ENCODE measurements around the gene CFAP46. TPM values are rescaled to one million over a fixed set of nuclear protein-coding genes. Genes with fewer than 3 reads are reported as not detected.

The CFAP46 gene
- total RNA-seq, 1 experiment from 2014 or later = 3.3 TPM

GRCh38 chr10:132948351-132948750, 6.0 kb upstream of the CFAP46 start:
- ChIA-PET POLR2A (no interaction called here), CTCF (no interaction called here)
- H3K27me3 Mint-ChIP-seq (ENCODE audit: low read depth) = no peaks in the 10 kb centered on the region
- DNase-seq (ENCODE audit: low spot score) (no peak), ATAC-seq (no peak)
- no peaks in the 10 kb centered on the region for H3K36me3 Mint-ChIP-seq
- TF ChIP-seq ZNF263 (CRISPR knock-in tag; IDR thresholded peaks at IDR 0.05; ENCODE audit: low read depth) (no peak), RORB (CRISPR knock-in tag; IDR thresholded peaks at IDR 0.05) (no peak), ERG (CRISPR knock-in tag; IDR thresholded peaks at IDR 0.05) (no peak), ARID4B (CRISPR knock-in tag; IDR thresholded peaks at IDR 0.05; ENCODE audit: borderline replicate concordance) (no peak), SOX15 (CRISPR knock-in tag; IDR thresholded peaks at IDR 0.05) (no peak), E2F4 (CRISPR knock-in tag; IDR thresholded peaks at IDR 0.05; ENCODE audit: borderline replicate concordance, low read depth) (no peak), ZNF423 (CRISPR knock-in tag; IDR thresholded peaks at IDR 0.05) (no peak), SMAD4 (CRISPR knock-in tag; IDR thresholded peaks at IDR 0.05) (no peak), FOXJ3 (CRISPR knock-in tag; IDR thresholded peaks at IDR 0.05; ENCODE audit: borderline replicate concordance) (no peak), ETV6 (CRISPR knock-in tag; IDR thresholded peaks at IDR 0.05) (no peak), MYBL2 (CRISPR knock-in tag; IDR thresholded peaks at IDR 0.05) (no peak), MXD4 (CRISPR knock-in tag; IDR thresholded peaks at IDR 0.05; ENCODE audit: borderline replicate concordance) (no peak), FOXK1 (CRISPR knock-in tag; IDR thresholded peaks at IDR 0.05) (no peak), GABPB1 (CRISPR knock-in tag; IDR thresholded peaks at IDR 0.05) (no peak), EMX1 (CRISPR knock-in tag; IDR thresholded peaks at IDR 0.05) (no peak), USF2 (CRISPR knock-in tag; IDR thresholded peaks at IDR 0.05) (no peak), CBFB (CRISPR knock-in tag; IDR thresholded peaks at IDR 0.05; ENCODE audit: low read depth) (no peak), CTCF (IDR thresholded peaks at IDR 0.05) (no peak), ZNF671 (CRISPR knock-in tag; IDR thresholded peaks at IDR 0.05) (no peak), STAT6 (CRISPR knock-in tag; conservative IDR thresholded peaks at IDR 0.05; ENCODE audit: low read depth) (no peak)
- H3K27ac Mint-ChIP-seq = no peak overlapping the region
- H3K4me1 Mint-ChIP-seq = peaks cover 7% of the 10 kb centered on the region; the same call in 1 of the 2 replicates
- no peak overlapping the region for H3K4me3 Mint-ChIP-seq
- peaks cover 5% of the 10 kb centered on the region for H3K9me3 Mint-ChIP-seq
